ENCODE results near the gene FCER1G.

FCER1G gene

DNA sequence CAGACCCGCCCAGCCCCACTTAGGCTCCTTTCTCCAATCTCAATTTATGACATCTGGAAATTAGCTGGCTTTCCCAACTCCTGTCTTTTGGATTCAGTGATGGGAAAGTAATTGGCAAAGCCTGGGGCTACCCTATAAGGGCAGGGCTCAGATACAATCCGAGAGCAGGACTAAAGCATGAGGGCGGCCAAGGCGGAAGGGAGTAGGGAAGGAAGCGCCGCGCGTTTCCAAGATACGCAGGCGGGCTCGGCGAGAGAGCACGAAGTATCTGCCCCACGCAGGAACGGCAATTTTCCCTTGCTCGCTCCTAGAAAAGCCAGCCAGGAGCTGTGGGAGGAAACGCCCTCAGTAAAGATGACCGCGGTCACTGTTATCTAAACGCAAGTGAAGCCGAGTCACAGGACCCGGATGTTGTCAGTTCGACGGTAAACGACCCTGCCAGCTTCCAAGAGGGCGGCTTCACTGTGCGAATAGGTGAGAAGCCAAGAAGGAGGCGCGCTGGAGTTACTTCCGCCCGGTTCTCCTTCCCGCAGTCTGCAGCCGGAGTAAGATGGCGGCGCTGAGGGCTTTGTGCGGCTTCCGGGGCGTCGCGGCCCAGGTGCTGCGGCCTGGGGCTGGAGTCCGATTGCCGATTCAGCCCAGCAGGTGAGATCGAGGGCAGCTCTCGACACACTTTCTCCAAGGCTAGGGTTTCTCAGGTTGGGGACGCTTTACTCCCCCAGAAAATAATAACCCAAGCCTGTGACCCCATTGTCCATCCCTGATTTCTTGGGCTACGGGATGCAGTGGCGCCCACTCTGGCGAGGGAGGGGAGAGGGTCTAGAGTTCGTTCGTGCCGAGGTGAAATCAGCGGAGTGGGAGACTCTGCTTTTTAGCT, 13.0 kb upstream of the FCER1G start, which contains the start of gene NDUFS2:
TSS of gene NDUFS2 (plus strand) at position 532 of the 877 bp plus-strand sequence. CDS start at position 551, 19 bp downstream.
- in situ Hi-C loops (cut with MboI; ENCODE audit: low sequenced_read_pairs), result loop anchor here (25.0 kb wide), 1 partner anchor 160 kb away; the partner anchor contains the start of gene CFAP126

- in situ Hi-C loops (cut with MboI; ENCODE audit: low sequenced_read_pairs), result loop anchor here (25.0 kb wide), 1 partner anchor 156 kb away; the partner anchor contains the start of gene CFAP126
Measured at GRCh38 chr1:161206411-161207140, 8.5 kb upstream of the FCER1G start.

DNA sequence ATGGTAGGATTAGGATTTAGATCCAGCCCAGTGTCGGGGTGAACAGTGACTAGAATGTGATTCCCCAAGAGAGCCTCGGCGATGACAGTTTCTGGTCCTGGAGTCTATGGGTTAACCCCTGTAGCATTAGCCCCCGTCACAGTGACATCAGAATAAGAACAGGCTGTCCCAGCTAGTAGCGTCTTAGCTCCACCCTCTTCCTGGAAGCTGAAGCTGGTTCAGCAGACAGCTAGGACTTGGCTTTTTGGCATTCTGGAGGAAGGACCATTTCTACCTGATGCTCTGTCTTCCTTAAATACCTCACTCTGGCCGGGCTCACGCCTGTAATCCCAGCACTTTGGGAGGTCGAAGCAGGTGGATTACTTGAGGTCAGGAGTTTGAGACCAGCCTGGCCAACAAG, 7.9 kb upstream of the FCER1G start:
- in situ Hi-C loops (cut with MboI; ENCODE audit: low sequenced_read_pairs), result loop anchor here (25.0 kb wide), 1 partner anchor 155 kb away; the partner anchor contains the start of gene CFAP126

DNA sequence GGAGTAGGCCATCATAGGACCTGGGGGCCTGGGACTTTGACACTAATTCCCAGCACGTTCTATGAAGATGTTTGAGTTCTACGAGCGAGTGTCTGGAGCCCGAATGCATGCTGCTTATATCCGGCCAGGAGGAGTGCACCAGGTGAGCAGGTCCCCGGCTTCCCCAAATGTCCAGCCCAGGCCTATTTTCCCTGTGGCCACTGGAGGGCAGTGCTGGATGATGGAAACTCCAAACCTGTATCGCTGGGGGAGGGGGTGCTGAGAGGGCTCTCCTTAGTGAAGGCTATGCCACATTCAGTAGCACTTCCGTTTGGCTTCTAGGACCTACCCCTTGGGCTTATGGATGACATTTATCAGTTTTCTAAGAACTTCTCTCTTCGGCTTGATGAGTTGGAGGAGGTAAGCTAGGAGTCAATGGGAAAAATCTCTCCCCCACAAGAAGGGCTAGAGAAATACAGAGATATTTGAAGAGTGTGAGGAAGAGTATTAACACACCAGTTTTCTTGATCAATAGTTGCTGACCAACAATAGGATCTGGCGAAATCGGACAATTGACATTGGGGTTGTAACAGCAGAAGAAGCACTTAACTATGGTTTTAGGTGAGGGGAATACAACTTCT, 5.2 kb upstream of the FCER1G start:
- in situ Hi-C loops (cut with MboI; ENCODE audit: low sequenced_read_pairs), result loop anchor here (25.0 kb wide), 1 partner anchor 152 kb away; the partner anchor contains the start of gene CFAP126

DNA sequence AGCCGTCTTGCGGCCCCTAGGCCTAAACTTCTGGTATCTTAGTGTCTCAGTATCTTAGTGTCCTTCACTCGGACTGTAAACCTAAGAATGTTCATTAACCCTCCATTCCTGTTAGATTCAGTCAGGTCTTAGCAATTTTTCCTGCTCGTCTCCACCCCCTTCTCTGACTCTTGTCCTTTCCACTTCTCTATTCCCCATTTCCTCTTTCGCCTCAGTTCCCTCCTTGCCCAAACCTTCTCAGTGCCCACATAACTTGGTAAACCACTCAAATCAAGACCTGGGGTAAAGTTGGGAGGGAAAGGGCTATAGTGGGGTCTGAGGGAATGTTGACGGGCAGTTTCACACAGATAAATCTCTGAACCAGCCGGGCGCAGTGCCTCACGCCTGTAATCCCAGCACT, 726 bp upstream of the FCER1G start:
- in situ Hi-C loops (cut with MboI; ENCODE audit: low sequenced_read_pairs), result loop anchor here (25.0 kb wide), 1 partner anchor 148 kb away; the partner anchor contains the start of gene CFAP126

- in situ Hi-C loops (cut with MboI; ENCODE audit: low sequenced_read_pairs), result loop anchor here (25.0 kb wide), 1 partner anchor 145 kb away; the partner anchor contains the start of gene CFAP126
Measured at GRCh38 chr1:161216945-161217712, 2.0 kb downstream of the FCER1G start.

GRCh38 chr1:161217831-161218230, 2.7 kb downstream of the FCER1G start:
- in situ Hi-C loops (cut with MboI; ENCODE audit: low sequenced_read_pairs), result loop anchor here (25.0 kb wide), 1 partner anchor 144 kb away; the partner anchor contains the start of gene CFAP126

DNA sequence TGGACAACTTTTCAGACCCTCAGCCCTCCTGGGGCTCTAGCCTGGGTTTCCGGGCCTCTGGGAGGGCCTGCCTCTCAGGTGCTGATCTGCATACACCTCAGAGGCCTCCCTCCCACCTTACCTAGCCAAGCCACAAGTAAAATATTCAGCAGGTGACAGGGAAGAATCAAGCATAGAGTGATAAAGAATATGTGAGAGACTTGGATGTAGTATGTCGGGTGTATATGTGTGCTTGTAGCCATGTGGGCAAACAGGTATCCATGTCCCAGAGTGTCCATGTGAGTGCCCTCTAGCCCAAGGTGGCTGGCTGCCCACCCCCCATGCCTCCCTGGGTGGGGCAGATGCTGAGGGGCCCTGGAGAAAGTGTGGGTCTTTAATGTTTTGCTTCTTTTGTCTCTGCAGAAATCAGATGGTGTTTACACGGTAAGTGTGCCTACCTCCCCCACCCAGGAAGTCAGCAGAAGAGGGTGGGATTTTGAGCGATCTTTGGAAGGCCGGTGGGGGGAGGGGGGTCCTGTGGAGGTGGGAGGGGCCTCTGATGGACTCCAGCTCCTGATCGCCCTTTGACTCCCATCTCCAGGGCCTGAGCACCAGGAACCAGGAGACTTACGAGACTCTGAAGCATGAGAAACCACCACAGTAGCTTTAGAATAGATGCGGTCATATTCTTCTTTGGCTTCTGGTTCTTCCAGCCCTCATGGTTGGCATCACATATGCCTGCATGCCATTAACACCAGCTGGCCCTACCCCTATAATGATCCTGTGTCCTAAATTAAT, 3.4 kb downstream of the FCER1G start:
- in situ Hi-C loops (cut with MboI; ENCODE audit: low sequenced_read_pairs), result loop anchor here (25.0 kb wide), 1 partner anchor 144 kb away; the partner anchor contains the start of gene CFAP126

GRCh38 chr1:161219078-161219892, 4.2 kb downstream of the FCER1G start:
- in situ Hi-C loops (cut with MboI; ENCODE audit: low sequenced_read_pairs), result loop anchor here (25.0 kb wide), 1 partner anchor 143 kb away; the partner anchor contains the start of gene CFAP126

GRCh38 chr1:161220002-161220401, 4.9 kb downstream of the FCER1G start:
- in situ Hi-C loops (cut with MboI; ENCODE audit: low sequenced_read_pairs), result loop anchor here (25.0 kb wide), 1 partner anchor 142 kb away; the partner anchor contains the start of gene CFAP126

- in situ Hi-C loops (cut with MboI; ENCODE audit: low sequenced_read_pairs), result loop anchor here (25.0 kb wide), 1 partner anchor 140 kb away; the partner anchor contains the start of gene CFAP126
Measured at GRCh38 chr1:161222175-161223019, 7.3 kb downstream of the FCER1G start.

DNA sequence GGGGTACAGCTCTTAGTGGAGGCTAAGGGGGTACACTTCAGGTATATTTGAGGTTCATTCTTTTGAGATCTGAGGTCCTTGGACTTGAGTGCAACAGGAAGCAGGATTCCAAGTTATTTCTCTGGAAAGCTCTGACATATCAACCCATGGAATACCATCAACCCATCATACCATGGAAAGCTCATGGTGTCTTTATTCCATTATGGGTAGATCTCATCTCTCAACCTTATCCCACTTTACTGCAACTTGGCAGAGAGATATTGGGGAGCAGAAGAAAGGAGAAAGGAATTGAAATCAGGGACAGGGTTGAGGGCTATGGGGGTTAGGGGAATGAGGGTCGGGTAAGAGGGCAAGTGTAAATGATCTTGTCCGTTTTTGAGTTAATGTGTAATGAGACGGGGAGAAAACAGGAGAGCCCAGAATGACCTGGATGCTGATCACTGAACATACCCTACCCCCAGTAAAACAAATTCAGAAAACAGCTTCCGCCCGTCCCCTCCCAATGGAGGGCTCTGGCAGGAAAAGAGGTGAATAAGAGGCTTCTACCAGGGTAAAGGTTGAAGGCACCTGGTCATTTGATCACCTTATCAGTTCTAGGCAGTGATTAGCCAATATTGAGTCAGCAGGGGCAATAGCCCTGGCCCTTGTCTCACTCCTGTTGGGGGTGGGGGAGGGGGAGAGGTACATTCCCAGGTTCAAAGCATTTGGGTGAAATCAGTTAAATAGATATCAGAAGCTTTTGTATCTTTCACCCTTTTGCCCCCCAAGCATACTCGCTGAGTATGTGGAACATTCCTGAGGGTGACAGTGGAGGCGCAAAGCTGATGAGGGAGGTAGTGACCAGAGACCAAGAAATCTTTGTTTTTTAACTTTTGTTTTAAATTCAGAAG, 9.0 kb downstream of the FCER1G start:
- in situ Hi-C loops (cut with MboI; ENCODE audit: low sequenced_read_pairs), result loop anchor here (25.0 kb wide), 1 partner anchor 138 kb away; the partner anchor contains the start of gene CFAP126

DNA sequence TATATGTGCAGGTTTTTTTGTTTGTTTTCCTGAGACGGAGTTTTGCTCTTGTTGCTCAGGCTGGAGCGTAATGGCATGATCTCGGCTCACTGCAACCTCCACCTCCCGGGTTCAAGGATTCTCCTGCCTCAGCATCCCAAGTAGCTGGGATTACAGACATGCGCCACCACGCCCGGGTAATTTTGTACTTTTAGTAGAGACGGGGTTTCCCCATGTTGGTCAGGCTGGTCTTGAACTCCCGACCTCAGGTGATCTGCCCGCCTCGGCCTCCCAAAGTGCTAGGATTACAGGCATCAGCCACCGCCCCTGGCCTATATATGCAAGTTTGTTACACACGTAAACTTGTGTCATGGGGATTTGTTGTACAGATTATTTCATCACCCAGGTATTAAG, 9.6 kb downstream of the FCER1G start:
- in situ Hi-C loops (cut with MboI; ENCODE audit: low sequenced_read_pairs), result loop anchor here (25.0 kb wide), 1 partner anchor 138 kb away; the partner anchor contains the start of gene CFAP126

DNA sequence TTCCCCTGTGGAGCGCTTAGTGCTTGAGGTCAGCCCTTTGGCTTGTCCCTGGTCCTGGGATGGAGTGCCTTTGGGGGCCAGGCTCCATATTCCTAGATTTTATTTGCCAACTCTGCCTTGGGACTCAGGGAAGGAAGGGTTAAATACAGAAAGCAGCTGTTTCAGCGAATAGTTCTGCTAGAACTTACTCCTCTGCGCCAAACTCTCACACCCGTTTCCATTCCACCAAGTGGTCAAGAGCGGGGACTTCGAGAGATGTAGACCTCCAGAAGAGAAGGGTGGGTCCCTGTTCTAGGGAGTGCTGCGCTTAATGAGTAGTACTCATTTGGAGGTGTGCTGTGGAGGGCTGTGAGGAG, 10.1 kb downstream of the FCER1G start:
- in situ Hi-C loops (cut with MboI; ENCODE audit: low sequenced_read_pairs), result no loop called here

DNA sequence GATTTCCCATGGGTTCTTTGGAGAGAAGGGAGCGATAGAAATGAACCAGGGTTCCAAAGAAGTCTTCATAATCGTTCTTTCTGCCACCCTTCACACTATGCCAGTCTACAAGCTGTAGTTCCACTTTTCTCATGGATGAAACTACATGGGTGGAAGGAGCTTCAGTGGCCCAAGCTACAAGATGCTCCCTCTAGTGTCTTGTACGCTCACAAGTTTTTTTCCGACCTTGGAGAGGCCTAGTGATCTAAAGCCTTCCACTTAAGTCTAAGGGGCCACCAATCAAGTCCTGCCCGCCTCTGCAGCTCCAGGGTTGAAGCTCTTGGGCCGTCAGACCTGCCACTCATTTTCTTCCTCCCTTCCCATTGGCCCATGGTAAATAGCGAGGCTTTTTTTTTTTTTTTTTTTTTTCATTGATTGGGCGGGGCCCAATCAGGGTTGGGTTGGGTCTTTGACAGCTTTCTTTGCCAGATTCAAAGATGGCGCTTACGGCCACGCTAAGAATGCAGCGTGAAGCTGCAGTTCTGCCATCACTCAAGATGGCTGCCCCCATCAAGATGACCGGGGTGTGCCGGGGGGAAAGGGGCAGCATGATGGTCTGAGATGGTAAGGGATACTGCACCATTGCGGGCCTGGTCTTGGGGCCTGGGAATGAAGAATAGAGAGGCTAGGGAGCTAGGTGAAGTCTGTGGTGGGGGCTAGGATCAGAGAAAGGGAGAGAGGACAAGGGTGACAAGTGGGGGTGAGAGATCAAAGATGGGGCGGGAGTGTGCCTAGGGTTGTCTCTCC, 10.6 kb downstream of the FCER1G start, which contains the start of gene TOMM40L:
TSS of gene TOMM40L (plus strand) at position 527 of the 786 bp plus-strand sequence. CDS start 430 bp downstream, outside the sequence.
- in situ Hi-C loops (cut with MboI; ENCODE audit: low sequenced_read_pairs), result no loop called here
